Measurements from ENCODE around the gene ADCK1. TPM values are rescaled to one million over a fixed set of nuclear protein-coding genes. Genes with fewer than 3 reads are reported as not detected.
A peak's percentile ranks its signal among the peaks of the same experiment; 100 is the strongest.
"Not testable (repeated sequence)": the region's sequence is repeated elsewhere in the genome, so short reads cannot be mapped to it uniquely, and the experiment has no call there.

The ADCK1 gene
- total RNA-seq, 2 donors from 2014 or later: 2.3 to 3.1 TPM

DNA sequence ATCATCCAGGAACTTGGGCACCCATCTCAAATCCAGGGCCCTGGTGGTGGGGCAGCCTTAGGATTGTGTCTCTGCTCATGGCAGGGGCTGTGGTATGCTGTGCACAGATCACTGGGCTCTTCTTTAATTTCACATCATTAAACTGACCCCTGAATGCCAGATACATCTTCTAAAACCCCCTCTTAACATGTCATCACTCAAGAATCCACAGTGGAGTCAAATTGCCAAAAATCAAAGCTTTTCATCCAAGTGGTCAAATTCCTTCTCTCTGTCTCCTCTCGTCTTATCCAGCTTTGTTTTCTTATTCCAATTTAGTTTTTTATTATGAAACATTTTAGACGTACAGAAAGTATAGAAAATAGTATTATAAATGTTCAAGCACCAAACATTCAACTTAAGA lies 97.5 kb downstream of the ADCK1 start:
- Mint-ChIP-seq H3K4me3 (no peak overlapping the region), H3K9me3 (no peaks in the 10 kb centered on the region), H3K4me1 (ENCODE audit: low read depth) (no peaks in the 10 kb centered on the region), H3K27ac (peak overlapping the region; percentile 78), H3K36me3 (ENCODE audit: insufficient read depth in 2 of 2) (no peaks in the 10 kb centered on the region), H3K27me3 (ENCODE audit: low read depth) (no peaks in the 10 kb centered on the region)
- ATAC-seq (replicated peaks in 1 of 2) (no peak), DNase-seq (no peak)

DNA sequence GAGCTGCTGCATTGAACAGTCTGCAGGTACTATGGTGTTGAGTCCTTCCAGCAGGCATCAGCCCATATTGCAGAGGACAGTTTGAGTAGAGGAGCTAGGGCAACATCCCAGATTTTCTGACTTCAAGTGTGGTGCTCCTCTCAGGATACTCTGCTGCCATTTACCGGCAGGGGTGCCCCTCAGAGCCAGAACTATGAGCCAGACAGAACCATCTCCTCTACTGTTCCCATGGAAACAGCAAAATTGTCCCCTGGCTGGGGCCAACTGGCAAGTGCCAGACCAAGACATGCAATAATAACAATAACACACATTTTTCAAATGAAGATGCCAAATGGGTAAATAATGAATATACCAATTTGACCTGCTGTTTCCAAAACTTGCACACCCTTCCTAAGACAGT lies 102.9 kb downstream of the ADCK1 start:
- Mint-ChIP-seq H3K36me3 (ENCODE audit: insufficient read depth in 2 of 2) (peaks cover 0 to 1% of the 10 kb centered on the region in 2 donors), H3K4me3 (no peak overlapping the region)

DNA sequence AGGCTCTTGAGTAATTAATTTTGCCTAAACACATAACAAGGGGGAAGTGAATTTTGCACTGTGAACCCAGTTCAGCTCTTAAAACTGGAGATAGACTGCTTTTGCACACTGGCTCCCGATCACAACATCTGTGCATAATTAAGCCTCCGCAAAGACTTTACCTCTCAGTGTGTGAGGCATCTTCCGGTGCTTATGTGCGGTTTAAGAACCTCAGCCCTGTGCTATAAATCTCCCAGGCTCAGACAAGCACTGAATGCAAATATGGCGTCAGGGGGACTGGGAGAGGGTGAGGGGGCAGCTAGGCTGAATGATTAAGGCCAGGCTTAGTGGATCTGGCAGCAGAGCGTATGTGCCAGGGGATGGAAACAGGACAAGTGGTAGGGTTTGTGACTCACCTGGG lies 103.3 kb downstream of the ADCK1 start:
- H3K27me3 Mint-ChIP-seq (ENCODE audit: low read depth): no peaks in the 10 kb centered on the region
- no peaks in the 10 kb centered on the region for H3K4me1 Mint-ChIP-seq (ENCODE audit: low read depth)
- no peak overlapping the region for H3K27ac Mint-ChIP-seq
- peaks cover 0 to 1% of the 10 kb centered on the region in 2 donors for H3K36me3 Mint-ChIP-seq (ENCODE audit: insufficient read depth in 2 of 2)
- no peak overlapping the region for H3K4me3 Mint-ChIP-seq
- peak in 1 of 2 donors; percentile 11 for ATAC-seq (replicated peaks in 1 of 2)
- no peaks in the 10 kb centered on the region for H3K9me3 Mint-ChIP-seq
- no peak for DNase-seq

More for the DNA sequence above, 102.9 kb downstream of the ADCK1 start:
- H3K27me3 Mint-ChIP-seq (ENCODE audit: low read depth): no peaks in the 10 kb centered on the region
- DNase-seq (no peak), ATAC-seq (replicated peaks in 1 of 2) (no peak)
- H3K9me3 Mint-ChIP-seq: no peaks in the 10 kb centered on the region
- no peak overlapping the region for H3K27ac Mint-ChIP-seq
- no peaks in the 10 kb centered on the region for H3K4me1 Mint-ChIP-seq (ENCODE audit: low read depth)

DNA sequence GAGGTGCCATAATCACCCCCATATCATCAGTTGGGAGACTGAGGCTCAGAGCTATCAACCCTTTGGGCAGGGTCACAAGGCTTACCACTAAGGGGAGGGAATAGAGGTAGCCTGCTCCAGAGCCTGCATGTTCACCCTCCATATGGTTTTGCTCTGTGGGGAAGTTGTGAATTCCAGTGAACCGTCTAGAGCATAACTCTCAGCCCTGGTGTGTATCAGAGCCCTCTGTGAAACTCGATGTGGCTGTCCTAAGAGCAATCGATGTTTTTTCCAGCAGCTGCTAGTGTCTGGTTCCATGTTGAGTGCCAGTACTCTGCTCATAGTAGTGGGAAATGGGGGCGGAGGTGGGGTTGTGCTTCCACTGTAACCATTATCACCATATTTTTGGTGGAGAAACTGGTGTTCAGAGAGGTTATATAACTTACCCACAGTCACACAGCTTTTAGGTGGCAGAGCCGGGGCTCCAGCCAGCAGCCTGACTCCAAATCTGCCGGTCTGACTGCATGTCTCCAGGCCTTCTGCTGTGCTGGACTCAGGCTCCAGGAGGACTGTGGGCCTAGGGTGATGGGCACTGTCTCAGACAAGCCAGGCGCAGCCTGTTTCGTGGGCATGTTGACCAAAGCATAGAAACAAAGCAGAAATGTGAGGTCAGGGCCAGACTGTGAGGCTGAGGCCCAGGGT lies 104.2 kb downstream of the ADCK1 start:
- no peak for DNase-seq
- no peaks in the 10 kb centered on the region for H3K27me3 Mint-ChIP-seq (ENCODE audit: low read depth)
- H3K27ac Mint-ChIP-seq: no peak overlapping the region
- no peak overlapping the region for H3K4me3 Mint-ChIP-seq
- peaks cover 0 to 2% of the 10 kb centered on the region in 2 donors for H3K36me3 Mint-ChIP-seq (ENCODE audit: insufficient read depth in 2 of 2)
- ATAC-seq (replicated peaks in 1 of 2): no peak
- no peaks in the 10 kb centered on the region for H3K9me3 Mint-ChIP-seq
- peaks cover 7% of the 10 kb centered on the region for H3K4me1 Mint-ChIP-seq (ENCODE audit: low read depth)

DNA sequence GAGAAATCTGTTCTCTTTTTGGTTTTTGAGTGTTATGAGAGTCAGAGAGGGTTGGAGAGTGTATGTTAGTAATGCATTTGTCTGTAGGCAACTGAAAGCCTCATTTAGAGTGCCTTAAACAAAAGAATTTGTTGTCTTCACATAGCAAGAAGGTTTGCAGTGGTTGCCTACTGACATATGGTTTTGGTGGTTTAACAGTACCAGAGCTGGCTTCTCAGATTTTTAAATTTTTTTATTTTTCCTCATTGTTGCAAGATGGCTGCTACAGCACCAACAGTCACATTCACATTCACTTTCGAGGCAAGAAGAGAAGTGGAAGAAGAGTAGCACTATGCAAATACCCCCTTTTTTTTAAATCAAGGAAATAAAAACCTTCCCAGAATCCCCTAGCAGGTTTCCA lies 106.5 kb downstream of the ADCK1 start:
- Mint-ChIP-seq H3K4me1 (ENCODE audit: low read depth) (peaks cover 7% of the 10 kb centered on the region), H3K4me3 (no peak overlapping the region), H3K27me3 (ENCODE audit: low read depth) (no peaks in the 10 kb centered on the region), H3K27ac (no peak overlapping the region), H3K36me3 (ENCODE audit: insufficient read depth in 2 of 2) (peaks cover 0 to 2% of the 10 kb centered on the region in 2 donors), H3K9me3 (no peaks in the 10 kb centered on the region)
- no peak for ATAC-seq (replicated peaks in 1 of 2)
- DNase-seq: no peak

DNA sequence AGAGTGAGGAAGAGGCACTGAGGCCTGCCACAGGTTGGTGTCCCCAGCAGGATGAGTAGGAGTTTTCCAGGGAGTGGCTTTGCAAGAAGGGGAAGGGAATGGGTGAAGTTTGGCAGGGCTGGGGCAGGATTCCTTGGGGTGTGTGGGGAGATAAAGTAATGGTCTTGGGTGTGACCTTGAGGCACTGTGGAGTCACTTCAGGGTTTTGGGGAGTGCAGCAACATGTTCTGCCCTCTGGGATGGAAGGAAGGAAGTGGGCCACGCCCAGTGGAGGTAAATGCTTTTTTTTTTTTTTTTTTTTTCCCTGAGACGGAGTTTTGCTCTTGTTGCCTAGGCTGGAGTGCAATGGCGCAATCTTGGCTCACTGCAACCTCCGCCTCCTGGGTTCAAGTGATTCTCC lies 108.9 kb downstream of the ADCK1 start:
- H3K4me3 Mint-ChIP-seq: no peak overlapping the region
- H3K27ac Mint-ChIP-seq: no peak overlapping the region
- H3K9me3 Mint-ChIP-seq: no peaks in the 10 kb centered on the region
- H3K4me1 Mint-ChIP-seq (ENCODE audit: low read depth): peaks cover 7% of the 10 kb centered on the region
- no peaks in the 10 kb centered on the region for H3K27me3 Mint-ChIP-seq (ENCODE audit: low read depth)
- no peak for DNase-seq
- peaks cover 0 to 2% of the 10 kb centered on the region in 2 donors for H3K36me3 Mint-ChIP-seq (ENCODE audit: insufficient read depth in 2 of 2)
- no peak for ATAC-seq (replicated peaks in 1 of 2)

DNA sequence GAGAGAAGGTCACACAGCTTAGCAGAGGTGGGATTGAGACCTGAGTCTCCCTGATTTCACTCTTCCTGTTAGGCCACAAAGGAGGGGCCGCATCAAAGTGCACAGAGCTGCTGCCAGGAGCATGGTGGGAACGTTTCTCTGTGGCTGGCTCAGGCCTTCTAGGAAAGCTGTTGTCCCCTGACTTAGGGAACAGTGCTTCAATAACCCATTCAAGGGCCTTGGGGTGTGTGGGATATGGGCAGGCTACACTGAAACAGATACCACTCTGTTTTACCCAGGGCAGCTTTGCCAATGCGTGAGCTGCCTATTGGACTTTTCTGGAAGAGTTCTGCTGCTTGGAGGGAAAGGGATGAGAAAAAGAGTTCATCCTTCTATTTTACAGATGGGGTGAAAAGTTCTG lies 110.0 kb downstream of the ADCK1 start:
- peaks cover 0 to 5% of the 10 kb centered on the region in 2 donors for H3K36me3 Mint-ChIP-seq (ENCODE audit: insufficient read depth in 2 of 2)
- no peak overlapping the region for H3K4me3 Mint-ChIP-seq
- peaks cover 0 to 2% of the 10 kb centered on the region in 2 donors for H3K9me3 Mint-ChIP-seq
- H3K27ac Mint-ChIP-seq: no peak overlapping the region
- DNase-seq (no peak), ATAC-seq (replicated peaks in 1 of 2) (no peak)
- no peaks in the 10 kb centered on the region for H3K27me3 Mint-ChIP-seq (ENCODE audit: low read depth)
- peaks cover 7% of the 10 kb centered on the region for H3K4me1 Mint-ChIP-seq (ENCODE audit: low read depth)

DNA sequence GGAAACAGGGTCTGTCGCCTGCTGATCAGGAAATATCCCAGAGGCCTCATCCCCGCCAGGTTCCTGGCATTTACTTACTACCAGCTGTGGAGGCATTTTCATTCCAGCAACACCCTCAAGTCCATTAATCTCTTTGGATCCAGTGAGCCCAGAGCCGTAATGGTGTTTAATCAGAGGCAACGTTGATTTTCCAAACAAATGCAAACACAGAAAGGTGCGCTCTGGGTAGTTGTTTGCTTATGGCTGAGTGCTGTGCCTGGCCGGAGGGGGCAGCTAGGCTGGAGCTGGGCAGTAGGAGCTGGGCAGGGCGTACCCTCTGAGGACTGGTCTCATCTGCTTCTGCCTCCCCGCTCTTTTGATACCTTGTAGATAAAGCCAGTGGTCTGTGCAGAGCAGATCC lies 110.6 kb downstream of the ADCK1 start:
- Mint-ChIP-seq H3K36me3 (ENCODE audit: insufficient read depth in 2 of 2) (peaks cover 0 to 6% of the 10 kb centered on the region in 2 donors), H3K4me1 (ENCODE audit: low read depth) (peaks cover 7% of the 10 kb centered on the region), H3K4me3 (no peak overlapping the region), H3K9me3 (peaks cover 0 to 2% of the 10 kb centered on the region in 2 donors), H3K27me3 (ENCODE audit: low read depth) (no peaks in the 10 kb centered on the region), H3K27ac (no peak overlapping the region)
- no peak for DNase-seq
- ATAC-seq (replicated peaks in 1 of 2): no peak

DNA sequence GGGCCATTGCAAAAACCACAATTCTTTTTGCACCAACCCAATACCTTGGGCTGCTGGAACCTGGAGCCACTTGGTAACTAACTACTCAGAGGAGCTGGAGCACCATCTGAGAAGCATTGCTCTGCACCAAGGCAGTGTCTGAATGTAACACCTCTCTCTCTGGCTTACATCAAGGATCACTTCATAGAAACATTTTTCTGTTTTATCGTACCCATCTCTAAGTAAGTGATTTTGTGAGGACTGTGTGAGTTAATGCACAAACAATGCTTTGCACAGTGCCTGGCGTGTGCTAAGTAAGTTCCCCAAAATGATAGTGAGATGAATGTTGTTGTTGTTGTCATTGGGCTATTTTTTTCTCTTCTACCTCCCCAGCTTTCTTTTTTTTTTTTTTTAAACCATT lies 111.4 kb downstream of the ADCK1 start:
- peaks cover 0 to 2% of the 10 kb centered on the region in 2 donors for H3K9me3 Mint-ChIP-seq

DNA sequence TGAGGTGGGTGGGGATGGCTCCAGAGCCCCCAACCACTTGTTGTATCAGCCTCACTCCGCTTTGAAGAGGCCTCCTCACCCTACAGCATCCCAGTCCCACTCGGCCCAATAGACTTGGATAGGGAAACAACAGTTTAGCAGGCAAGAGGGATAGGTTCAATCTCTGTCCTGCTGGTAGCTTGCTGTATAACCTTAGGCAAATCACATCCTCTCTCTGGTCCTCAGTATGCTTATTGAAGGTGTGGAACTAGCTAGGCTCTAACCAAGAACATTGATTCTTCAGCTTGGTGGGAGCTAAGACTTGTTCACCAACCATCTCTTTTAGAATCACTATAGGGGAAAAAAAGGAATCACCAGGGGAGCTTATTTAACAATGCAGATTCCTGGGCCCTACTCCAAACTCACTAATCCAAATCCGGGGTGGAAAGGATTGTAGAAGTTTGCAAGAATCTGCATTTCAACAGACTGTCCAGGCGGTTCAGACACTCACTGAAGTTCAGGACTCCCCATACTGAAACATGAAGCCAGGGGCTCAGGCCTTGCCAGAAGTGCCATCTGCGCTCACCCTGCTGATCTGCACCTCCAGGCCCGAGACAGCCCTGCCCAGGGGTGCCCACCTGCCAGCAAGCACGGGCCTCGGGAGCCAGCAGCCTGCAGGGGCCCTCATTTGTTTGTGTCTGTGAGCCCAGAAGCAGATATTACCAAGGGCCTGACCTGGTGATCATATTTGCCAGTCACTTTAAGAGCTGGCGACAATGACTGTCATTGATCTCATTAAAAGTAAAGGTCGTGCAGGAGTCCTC lies 113.0 kb downstream of the ADCK1 start:
- Mint-ChIP-seq H3K27me3 (ENCODE audit: low read depth) (no peaks in the 10 kb centered on the region), H3K27ac (no peak overlapping the region), H3K4me1 (ENCODE audit: low read depth) (peaks cover 7% of the 10 kb centered on the region), H3K36me3 (ENCODE audit: insufficient read depth in 2 of 2) (peaks cover 0 to 4% of the 10 kb centered on the region in 2 donors), H3K9me3 (peaks cover 0 to 2% of the 10 kb centered on the region in 2 donors), H3K4me3 (no peak overlapping the region)
- ATAC-seq (replicated peaks in 1 of 2): no peak
- DNase-seq: no peak

More for the DNA sequence above, 111.4 kb downstream of the ADCK1 start:
- ATAC-seq (replicated peaks in 1 of 2) (no peak), DNase-seq (no peak)
- Mint-ChIP-seq H3K4me3 (no peak overlapping the region), H3K4me1 (ENCODE audit: low read depth) (peaks cover 7% of the 10 kb centered on the region), H3K27me3 (ENCODE audit: low read depth) (no peaks in the 10 kb centered on the region), H3K36me3 (ENCODE audit: insufficient read depth in 2 of 2) (peaks cover 0 to 6% of the 10 kb centered on the region in 2 donors), H3K27ac (no peak overlapping the region)

DNA sequence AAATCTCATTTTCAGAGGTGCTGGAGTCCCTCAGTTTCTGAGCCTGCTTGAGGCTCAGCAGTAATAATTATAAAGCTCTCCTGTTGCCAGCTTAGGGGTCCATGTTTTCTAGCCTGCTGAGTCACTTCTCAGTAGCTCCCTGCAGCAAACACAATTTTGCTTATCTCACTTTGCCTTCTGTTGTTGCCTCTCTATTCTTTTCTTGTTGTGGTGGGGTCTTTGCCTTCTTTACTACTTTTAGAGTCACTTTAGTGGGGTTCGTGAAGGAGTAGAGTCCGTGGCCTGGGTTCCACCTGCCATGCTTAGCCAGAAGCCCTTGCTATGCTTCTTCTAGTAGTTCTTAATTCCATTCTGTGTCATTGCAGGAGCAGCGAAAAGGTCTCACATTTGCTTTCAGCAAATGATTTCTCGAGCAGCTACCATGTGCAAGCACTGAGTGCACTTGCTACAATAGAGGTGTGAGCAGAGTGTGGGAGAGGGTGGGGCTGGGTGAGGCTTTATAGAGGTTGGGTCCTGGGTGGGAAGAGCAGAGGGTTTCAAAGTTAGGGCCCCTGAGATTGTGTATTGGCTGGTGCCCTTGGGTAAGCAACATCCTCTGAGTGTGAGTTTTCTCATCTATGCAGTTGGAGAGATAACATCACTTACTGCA lies 114.3 kb downstream of the ADCK1 start:
- Mint-ChIP-seq H3K36me3 (ENCODE audit: insufficient read depth in 2 of 2) (peaks cover 0 to 3% of the 10 kb centered on the region in 2 donors), H3K27ac (no peak overlapping the region), H3K4me1 (ENCODE audit: low read depth) (no peaks in the 10 kb centered on the region), H3K9me3 (peaks cover 0 to 2% of the 10 kb centered on the region in 2 donors), H3K27me3 (ENCODE audit: low read depth) (no peaks in the 10 kb centered on the region), H3K4me3 (no peak overlapping the region)
- ATAC-seq (replicated peaks in 1 of 2) (no peak), DNase-seq (no peak)

DNA sequence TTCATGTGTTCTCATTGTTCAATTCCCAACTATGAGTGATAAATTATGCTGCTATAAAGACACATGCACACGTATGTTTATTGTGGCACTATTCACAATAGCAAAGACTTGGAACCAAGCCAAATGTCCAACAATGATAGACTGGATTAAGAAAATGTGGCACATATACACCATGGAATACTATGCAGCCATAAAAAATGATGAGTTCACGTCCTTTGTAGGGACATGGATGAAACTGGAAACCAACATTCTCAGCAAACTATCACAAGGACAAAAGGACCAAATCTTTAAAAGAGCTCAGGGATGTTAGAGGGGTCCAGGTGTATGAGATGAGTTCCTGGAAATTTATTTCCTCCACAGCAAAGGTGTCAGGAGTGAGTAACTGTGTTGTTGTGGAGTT lies 115.5 kb downstream of the ADCK1 start:
- H3K4me3 Mint-ChIP-seq; H3K36me3 Mint-ChIP-seq (ENCODE audit: insufficient read depth in 2 of 2); H3K27ac Mint-ChIP-seq; DNase-seq; H3K4me1 Mint-ChIP-seq (ENCODE audit: low read depth); H3K27me3 Mint-ChIP-seq (ENCODE audit: low read depth); ATAC-seq (replicated peaks in 1 of 2); H3K9me3 Mint-ChIP-seq: not testable (repeated sequence)

DNA sequence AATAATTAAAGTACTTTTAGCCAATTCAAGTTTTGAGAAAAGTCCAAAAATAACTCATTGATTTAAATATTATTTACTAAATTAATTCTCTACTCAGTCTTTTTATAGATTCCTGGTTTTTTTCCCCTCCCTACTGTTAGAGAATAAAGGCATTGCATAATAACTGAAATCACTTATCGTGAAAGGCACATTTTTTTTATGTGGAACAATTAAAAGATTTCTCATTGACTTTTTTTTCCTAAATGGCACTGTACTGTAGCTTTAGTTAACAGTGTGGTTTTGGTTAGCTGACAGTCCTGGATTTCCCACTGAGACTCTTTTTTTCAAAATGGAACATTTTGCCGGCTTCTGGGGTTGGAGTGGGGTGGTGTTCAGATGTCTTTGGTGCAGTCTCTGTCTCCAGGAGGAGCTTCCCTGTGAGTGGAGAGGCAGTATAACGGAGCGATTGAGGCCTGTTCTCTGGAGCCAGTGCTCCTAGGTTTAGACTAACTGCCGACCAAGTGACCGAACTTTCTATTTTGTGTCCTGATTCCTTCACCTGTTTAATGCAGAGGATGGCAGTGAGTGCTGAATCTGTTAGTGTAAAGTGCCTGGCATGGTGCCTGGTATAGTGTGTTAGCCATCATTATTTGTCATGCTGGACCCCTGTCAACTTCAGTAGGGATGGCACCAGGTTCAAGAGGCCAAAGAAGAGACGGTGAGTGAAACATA lies 117.7 kb downstream of the ADCK1 start:
- Mint-ChIP-seq H3K27me3 (ENCODE audit: low read depth) (no peaks in the 10 kb centered on the region), H3K36me3 (ENCODE audit: insufficient read depth in 2 of 2) (peaks cover 2 to 3% of the 10 kb centered on the region in 2 donors), H3K27ac (no peak overlapping the region), H3K4me3 (no peak overlapping the region), H3K9me3 (peaks cover 2 to 5% of the 10 kb centered on the region in 2 donors), H3K4me1 (ENCODE audit: low read depth) (no peaks in the 10 kb centered on the region)
- ATAC-seq (replicated peaks in 1 of 2): no peak
- no peak for DNase-seq
